HCT116 (cell line): ENCODE measurements around the gene POPDC3. TPM values are rescaled to one million over a fixed set of nuclear protein-coding genes. Genes with fewer than 3 reads are reported as not detected.

ENCODE experiments used
- ATAC-seq: fragments of 200-7000 bp; cut with Tn5 transposase; 2 replicates; pipeline ENCODE4 v1.9.1; 2020; ENCODE audit warnings: mild to moderate bottlenecking, moderate library complexity
- BruUV-seq: library from RNA; stranded (reverse); fragments of 400-500 nt; replicated peaks from 2 replicates; lab custom pipeline; 2021; lab: Mats Ljungman, UMichigan
- CTCF ChIA-PET: fragments of 300-600 bp; sonication (Branson Sonifier 250); formaldehyde crosslinking; loops from one replicate; lab custom pipeline; 2021; ENCODE audit warnings: antibody characterized with exemption; lab: Charles Lee
- POLR2A ChIA-PET: fragments of 300-600, 350-600 bp; sonication (Branson Sonifier 250); formaldehyde crosslinking; loops from one replicate; lab custom pipeline; 2021; ENCODE audit warnings: antibody characterized with exemption; lab: Charles Lee
- RAD21 ChIA-PET, 2 experiments: fragments of 300-600 bp; sonication (Branson Sonifier 250); formaldehyde crosslinking; loops; one replicate each; lab custom pipeline; 2023; ENCODE audit warnings: low total read pairs in 2 of 2; ENCODE audit not compliant: uncharacterized antibody in 2 of 2, unreplicated experiment in 2 of 2, low non-redundant PET in 1 of 2; lab: Charles Lee
- DNase-seq: peaks from one replicate; pipeline ENCODE4 v3.0.0-alpha.2; 2010; ENCODE audit warnings: low read depth, low spot score
- H2AFZ ChIP-seq: fragments of 200-600 bp; shearing (Covaris generic), sonication (generic); 2 replicates; pipeline ENCODE4 v1.6.1; 2017; ENCODE audit warnings: low read depth, mixed run types, mixed read lengths, antibody characterized with exemption, low read length; ENCODE audit not compliant: poor library complexity, severe bottlenecking
- H3K27ac ChIP-seq: 2 replicates; pipeline ENCODE4 v1.5.1; 2012; ENCODE audit warnings: low read depth, low read length
- H3K27me3 ChIP-seq: fragments of 200-600 bp; sonication (generic); 2 replicates; pipeline ENCODE4 v1.6.1; 2016; ENCODE audit warnings: mixed run types, low read length, mixed read lengths; ENCODE audit not compliant: insufficient read depth
- H3K36me3 ChIP-seq, 2 experiments: fragments of 200-500 bp in 1 of 2; fragments of 200-600 bp in 1 of 2; sonication (Bioruptor generic) in 1 of 2; sonication (generic) in 1 of 2; 2 replicates each; pipeline versions ENCODE4 v1.5.1 to v1.6.1; 2014 to 2016; ENCODE audit warnings: low read length in 2 of 2, inconsistent platforms in 1 of 2, mixed read lengths in 1 of 2, mixed run types in 1 of 2; ENCODE audit not compliant: insufficient read depth in 2 of 2, control insufficient read depth in 1 of 2
- H3K4me1 ChIP-seq, 2 experiments: fragments of 200-600 bp in 1 of 2; sonication (generic) in 1 of 2; 2 replicates each; pipeline versions ENCODE4 v1.5.1 to v1.6.1; 2012 to 2017; ENCODE audit warnings: low read length in 2 of 2, inconsistent platforms in 1 of 2, mild to moderate bottlenecking in 1 of 2, mixed read lengths in 1 of 2, mixed run types in 1 of 2, moderate library complexity in 1 of 2; ENCODE audit not compliant: insufficient read depth in 2 of 2, control insufficient read depth in 1 of 2
- H3K4me2 ChIP-seq: fragments of 200-600 bp; sonication (generic); 2 replicates; pipeline ENCODE4 v1.6.1; 2017; ENCODE audit warnings: mixed run types, low read length, mixed read lengths
- H3K4me3 ChIP-seq, 2 experiments: fragments of 200-600 bp in 1 of 2; sonication (generic) in 1 of 2; replicated peaks in 1 of 2; 2 replicates each; pipeline ENCODE4 v1.5.1; 2011 to 2016; ENCODE audit warnings: low read length in 2 of 2, control low read depth in 1 of 2, low read depth in 1 of 2, mild to moderate bottlenecking in 1 of 2, mixed read lengths in 1 of 2, mixed run types in 1 of 2
- H3K79me2 ChIP-seq: fragments of 200-600 bp; sonication (generic); 2 replicates; pipeline ENCODE4 v1.6.1; 2017; ENCODE audit warnings: mild to moderate bottlenecking, mixed run types, low read length, moderate library complexity, mixed read lengths; ENCODE audit not compliant: insufficient read depth
- H3K9ac ChIP-seq: fragments of 200-600 bp; sonication (generic); 2 replicates; pipeline ENCODE4 v1.6.1; 2016; ENCODE audit warnings: low read length, mixed read lengths
- H3K9me2 ChIP-seq: fragments of 200-600 bp; sonication (generic), shearing (Covaris generic); 2 replicates; pipeline ENCODE4 v1.6.1; 2017; ENCODE audit warnings: mixed run types, mild to moderate bottlenecking, moderate library complexity; ENCODE audit not compliant: insufficient read depth
- H3K9me3 ChIP-seq, 2 experiments: fragments of 200-500 bp in 1 of 2; fragments of 200-600 bp in 1 of 2; sonication (Bioruptor generic) in 1 of 2; sonication (generic) in 1 of 2; 2 replicates each; pipeline ENCODE4 v1.6.1; 2014 to 2017; ENCODE audit warnings: low read length in 2 of 2, mixed read lengths in 2 of 2, inconsistent platforms in 1 of 2, low read depth in 1 of 2, mild to moderate bottlenecking in 1 of 2, mixed run types in 1 of 2, moderate library complexity in 1 of 2; ENCODE audit not compliant: control insufficient read depth in 1 of 2, insufficient read depth in 1 of 2
- H4K20me1 ChIP-seq: fragments of 200-600 bp; sonication (generic), shearing (Covaris generic); 2 replicates; pipeline ENCODE4 v1.6.1; 2017; ENCODE audit warnings: mixed run types, mild to moderate bottlenecking, moderate library complexity; ENCODE audit not compliant: insufficient read depth
- EZH2 ChIP-seq: fragments of 200-600 bp; sonication (generic); IDR thresholded peaks from 2 replicates; pipeline ENCODE4 v1.6.1; 2017; ENCODE audit warnings: antibody characterized with exemption, mixed run types
- EZH2phosphoT487 ChIP-seq: fragments of 200-600 bp; IDR thresholded peaks from 2 replicates; pipeline ENCODE4 v1.6.1; 2018; ENCODE audit warnings: antibody characterized with exemption, borderline replicate concordance
- FOSL1 ChIP-seq: IDR thresholded peaks from 2 replicates; pipeline ENCODE4 v1.6.1; 2012; ENCODE audit warnings: low read depth
- REST ChIP-seq: IDR thresholded peaks from 2 replicates; pipeline ENCODE4 v1.6.1; 2012; ENCODE audit warnings: low read depth
- SIN3A ChIP-seq: IDR thresholded peaks from 2 replicates; pipeline ENCODE4 v1.6.1; 2012; ENCODE audit warnings: low read depth
- YY1 ChIP-seq: IDR thresholded peaks from 2 replicates; pipeline ENCODE4 v1.6.1; 2011; ENCODE audit warnings: low read length, low read depth, moderate library complexity, mild to moderate bottlenecking; ENCODE audit not compliant: insufficient replicate concordance; ENCODE audit errors: extremely low read depth
- intact Hi-C: fragments of 100-400 bp; cut with micrococcal nuclease; formaldehyde crosslinking; loops from 2 replicates; pipeline ENCODE4 v1.10.0; 2022
- total RNA-seq: library from RNA; stranded (reverse); gene quantifications from one replicate; pipeline ENCODE4 v1.2.1, GENCODE V29; 2021; ENCODE audit not compliant: unreplicated experiment
- TF ChIP-seq, protein P1 (sequence below): IDR thresholded peaks from 2 replicates; pipeline ENCODE4 v1.6.1; 2012

The POPDC3 gene
- total RNA-seq, 1 experiment from 2014 or later = 10.1 TPM

DNA sequence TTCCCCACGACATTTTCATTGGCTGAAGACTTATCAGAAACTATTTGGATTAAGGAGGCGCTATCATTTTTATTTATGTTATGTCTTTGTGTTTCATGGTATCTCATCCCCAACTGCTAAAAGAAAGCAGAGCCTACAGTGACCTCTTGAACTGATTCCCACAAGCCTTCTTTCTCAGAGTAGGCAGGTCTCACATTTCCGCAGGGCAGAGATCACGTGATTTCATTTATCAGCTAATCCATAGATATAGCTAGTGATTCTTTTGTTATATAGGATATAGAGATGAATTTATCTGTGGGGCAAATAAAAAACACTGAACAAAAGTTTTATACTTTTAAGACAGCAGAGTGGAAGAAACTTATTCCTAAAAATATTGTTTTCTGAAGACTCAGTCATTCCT, 25.0 kb upstream of the POPDC3 start:
- no peak overlapping the region for H3K27ac ChIP-seq
- no peak overlapping the region for H2AFZ ChIP-seq
- no peak for TF ChIP-seq FOSL1
- TF ChIP-seq, protein P1, sequence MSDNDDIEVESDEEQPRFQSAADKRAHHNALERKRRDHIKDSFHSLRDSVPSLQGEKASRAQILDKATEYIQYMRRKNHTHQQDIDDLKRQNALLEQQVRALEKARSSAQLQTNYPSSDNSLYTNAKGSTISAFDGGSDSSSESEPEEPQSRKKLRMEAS = no peak
- TF ChIP-seq YY1 = no peak
- TF ChIP-seq REST = no peak
- no peak for TF ChIP-seq EZH2
- TF ChIP-seq SIN3A = no peak
- no peak for TF ChIP-seq EZH2phosphoT487
- TF ChIP-seq, all 23 proteins: peak for 0
- Histone ChIP-seq H3K27me3 (no peaks in the 10 kb centered on the region), H3K4me3 (no peak overlapping the region), H3K9me3 (no peaks in the 10 kb centered on the region), H4K20me1 (no peaks in the 10 kb centered on the region), H3K9me2 (no peaks in the 10 kb centered on the region), H3K9ac (no peak overlapping the region), H3K4me2 (no peak overlapping the region), H3K36me3 (no peaks in the 10 kb centered on the region), H3K79me2 (no peaks in the 10 kb centered on the region), H3K4me1 (peaks cover 0 to 10% of the 10 kb centered on the region in 2 experiments; a peak in 3 of 4 replicates)
- CTCF ChIA-PET = no interaction called here
- ATAC-seq = no peak
- POLR2A ChIA-PET = no interaction called here
- intact Hi-C loops = no loop called here
- RAD21 ChIA-PET = no interaction called here
- no TSS peak for BruUV-seq
- no peak for DNase-seq
